GM12892 (cell line): ENCODE data around the gene ADORA2A.

Source experiments
- DNase-seq: peaks from one replicate; pipeline ENCODE4 v3.0.0; 2011; ENCODE audit not compliant: insufficient read length
- FAIRE-seq: peaks from 2 replicates; lab custom pipeline; 2011; peaks lifted over from hg19 to GRCh38; lab: Jason Lieb, UNC
- POLR2A ChIP-seq: IDR thresholded peaks from 2 replicates; pipeline ENCODE4 v1.6.1; 2011; ENCODE audit warnings: low read depth, low read length, control low read depth
- POLR2AphosphoS5 ChIP-seq: IDR thresholded peaks from 2 replicates; pipeline ENCODE4 v1.6.1; 2011; ENCODE audit warnings: low read depth, low read length, control low read depth
- TAF1 ChIP-seq: IDR thresholded peaks from 2 replicates; pipeline ENCODE4 v1.6.1; 2011; ENCODE audit warnings: low read depth, mild to moderate bottlenecking, control low read depth, low read length, borderline replicate concordance

The ADORA2A gene

GRCh38 chr22:24437741-24438328 is 10.4 kb downstream of the ADORA2A start:
- TF ChIP-seq POLR2AphosphoS5 = no peak
- no peak for TF ChIP-seq POLR2A
- TF ChIP-seq TAF1 = no peak
- DNase-seq (peak; percentile 54), FAIRE-seq (peak; percentile 99)

DNA sequence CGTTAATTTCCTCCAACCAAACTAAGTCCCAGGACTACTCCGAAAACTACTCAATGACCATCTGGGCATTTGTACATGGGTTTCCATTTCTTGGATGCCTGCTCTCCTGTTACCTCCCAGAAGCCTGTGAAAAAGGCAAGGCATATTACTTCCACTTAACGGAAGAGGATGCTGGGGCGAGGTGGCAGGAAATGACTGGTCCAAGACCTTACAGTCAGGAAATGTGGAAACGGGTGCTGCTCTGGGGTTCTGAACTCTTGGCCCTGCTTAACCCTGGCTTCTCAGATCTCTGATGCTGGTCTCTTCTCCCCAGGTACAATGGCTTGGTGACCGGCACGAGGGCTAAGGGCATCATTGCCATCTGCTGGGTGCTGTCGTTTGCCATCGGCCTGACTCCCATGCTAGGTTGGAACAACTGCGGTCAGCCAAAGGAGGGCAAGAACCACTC is 12.9 kb downstream of the ADORA2A start:
- TF ChIP-seq POLR2A = no peak
- no peak for TF ChIP-seq POLR2AphosphoS5
- TF ChIP-seq TAF1 = no peak
- FAIRE-seq = no peak
- no peak for DNase-seq

- FAIRE-seq (no peak), DNase-seq (no peak)
- TF ChIP-seq TAF1 = no peak
- TF ChIP-seq POLR2AphosphoS5 = no peak
- no peak for TF ChIP-seq POLR2A
These were observed 13.5 kb downstream of the ADORA2A start for GRCh38 chr22:24440718-24441405.

DNA sequence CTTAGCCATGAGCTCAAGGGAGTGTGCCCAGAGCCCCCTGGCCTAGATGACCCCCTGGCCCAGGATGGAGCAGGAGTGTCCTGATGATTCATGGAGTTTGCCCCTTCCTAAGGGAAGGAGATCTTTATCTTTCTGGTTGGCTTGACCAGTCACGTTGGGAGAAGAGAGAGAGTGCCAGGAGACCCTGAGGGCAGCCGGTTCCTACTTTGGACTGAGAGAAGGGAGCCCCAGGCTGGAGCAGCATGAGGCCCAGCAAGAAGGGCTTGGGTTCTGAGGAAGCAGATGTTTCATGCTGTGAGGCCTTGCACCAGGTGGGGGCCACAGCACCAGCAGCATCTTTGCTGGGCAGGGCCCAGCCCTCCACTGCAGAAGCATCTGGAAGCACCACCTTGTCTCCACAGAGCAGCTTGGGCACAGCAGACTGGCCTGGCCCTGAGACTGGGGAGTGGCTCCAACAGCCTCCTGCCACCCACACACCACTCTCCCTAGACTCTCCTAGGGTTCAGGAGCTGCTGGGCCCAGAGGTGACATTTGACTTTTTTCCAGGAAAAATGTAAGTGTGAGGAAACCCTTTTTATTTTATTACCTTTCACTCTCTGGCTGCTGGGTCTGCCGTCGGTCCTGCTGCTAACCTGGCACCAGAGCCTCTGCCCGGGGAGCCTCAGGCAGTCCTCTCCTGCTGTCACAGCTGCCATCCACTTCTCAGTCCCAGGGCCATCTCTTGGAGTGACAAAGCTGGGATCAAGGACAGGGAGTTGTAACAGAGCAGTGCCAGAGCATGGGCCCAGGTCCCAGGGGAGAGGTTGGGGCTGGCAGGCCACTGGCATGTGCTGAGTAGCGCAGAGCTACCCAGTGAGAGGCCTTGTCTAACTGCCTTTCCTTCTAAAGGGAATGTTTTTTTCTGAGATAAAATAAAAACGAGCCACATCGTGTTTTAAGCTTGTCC is 14.3 kb downstream of the ADORA2A start:
- TF ChIP-seq TAF1 = no peak
- no peak for TF ChIP-seq POLR2AphosphoS5
- TF ChIP-seq POLR2A = no peak
- FAIRE-seq = no peak

GRCh38 chr22:24442352-24442744 is 14.9 kb downstream of the ADORA2A start:
- TF ChIP-seq TAF1 (no peak), POLR2AphosphoS5 (no peak), POLR2A (no peak)
- FAIRE-seq = no peak

More for the DNA sequence above, 14.3 kb downstream of the ADORA2A start:
- DNase-seq = peak; percentile 10

GRCh38 chr22:24443668-24444067 is 16.3 kb downstream of the ADORA2A start:
- TF ChIP-seq POLR2AphosphoS5 (no peak), TAF1 (no peak), POLR2A (no peak)
- no peak for FAIRE-seq
- no peak for DNase-seq

More at GRCh38 chr22:24442352-24442744, 14.9 kb downstream of the ADORA2A start:
- no peak for DNase-seq

DNA sequence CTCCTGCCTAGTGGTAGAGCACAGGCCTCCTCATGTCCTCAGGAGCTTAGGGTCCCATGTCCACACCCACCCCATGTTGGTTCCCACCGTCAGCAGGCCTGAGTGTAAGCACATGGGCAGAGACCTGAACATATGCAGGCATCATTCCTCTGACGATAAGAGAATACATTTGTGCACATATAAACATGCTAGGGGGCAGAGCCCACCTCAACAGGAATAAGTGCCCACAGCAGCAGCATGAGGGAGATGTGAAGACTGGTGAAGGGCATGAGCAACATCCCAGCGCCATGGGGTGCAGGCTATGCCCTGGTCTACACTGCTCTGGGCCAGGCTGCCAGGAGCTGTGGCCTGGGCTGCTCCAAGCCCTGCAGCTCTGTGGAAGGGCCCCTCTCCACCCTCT is 16.9 kb downstream of the ADORA2A start:
- FAIRE-seq (no peak), DNase-seq (no peak)

DNA sequence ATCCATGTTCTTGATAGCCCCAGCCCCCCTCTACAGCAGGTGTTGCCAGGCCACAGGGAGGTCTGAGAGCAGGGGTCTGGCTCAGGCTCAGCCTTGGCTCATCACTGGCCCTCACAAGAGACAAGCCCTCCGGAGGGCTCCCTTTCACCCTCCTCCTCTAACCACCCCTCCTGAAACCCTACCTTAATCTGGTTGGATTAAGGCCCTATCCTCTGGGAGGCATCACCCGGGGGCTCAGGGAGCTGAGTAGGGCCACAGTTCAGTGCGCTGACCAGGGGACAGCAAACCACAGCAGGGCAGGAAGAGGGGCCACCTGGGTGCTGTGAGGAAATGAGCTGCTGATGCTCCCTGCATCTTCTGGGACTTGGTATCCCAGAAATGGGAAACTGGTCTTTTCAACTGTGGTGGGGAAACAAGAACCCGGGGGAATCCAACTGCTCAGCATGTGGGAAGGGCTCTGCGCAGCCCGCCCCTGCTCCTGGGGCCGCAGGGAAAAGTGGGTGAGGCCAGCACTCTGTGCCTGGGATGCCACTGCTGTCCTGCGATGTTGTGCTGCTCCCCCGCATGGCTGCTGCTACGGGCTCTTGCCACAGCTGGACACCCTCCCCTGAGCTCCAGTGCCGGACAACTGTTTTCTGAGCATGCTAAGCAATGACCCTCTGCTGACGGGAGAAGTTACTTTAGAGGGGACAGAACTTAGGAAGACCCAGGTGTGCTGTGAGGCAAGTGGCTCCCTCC is 17.5 kb downstream of the ADORA2A start:
- DNase-seq (no peak), FAIRE-seq (no peak)
- TF ChIP-seq TAF1 (no peak), POLR2A (no peak), POLR2AphosphoS5 (no peak)

More for the DNA sequence above, 16.9 kb downstream of the ADORA2A start:
- TF ChIP-seq POLR2A (no peak), TAF1 (no peak), POLR2AphosphoS5 (no peak)

GRCh38 chr22:24445481-24446259 is 18.3 kb downstream of the ADORA2A start:
- FAIRE-seq (peak; percentile 9), DNase-seq (no peak)
- TF ChIP-seq POLR2AphosphoS5 (no peak), TAF1 (no peak), POLR2A (no peak)

GRCh38 chr22:24446260-24446611 is 18.8 kb downstream of the ADORA2A start:
- DNase-seq (no peak), FAIRE-seq (no peak)
- TF ChIP-seq TAF1 (no peak), POLR2A (no peak), POLR2AphosphoS5 (no peak)

- DNase-seq (no peak), FAIRE-seq (peak; percentile 44)
- TF ChIP-seq POLR2AphosphoS5 = no peak
These were observed 23.2 kb downstream of the ADORA2A start for GRCh38 chr22:24450610-24451009.
